HG02938 (cell line): Measurements from ENCODE around the gene PAQR7.
A peak's percentile ranks its signal among the peaks of the same experiment; 100 is the strongest.

Experiments used
- ATAC-seq: cut with Tn5 transposase; IDR thresholded peaks from one replicate; pipeline ENCODE4 v1.9.1; 2021; ENCODE audit warnings: mild to moderate bottlenecking, moderate library complexity; ENCODE audit not compliant: unreplicated experiment

PAQR7 gene

GRCh38 chr1:25874635-25875153 is 814 bp downstream of the PAQR7 start:
- ATAC-seq = no peak

GRCh38 chr1:25874209-25874608 is 1.3 kb downstream of the PAQR7 start:
- no peak for ATAC-seq

GRCh38 chr1:25873120-25873519 is 2.4 kb downstream of the PAQR7 start:
- ATAC-seq = no peak

GRCh38 chr1:25872713-25873112 is 2.8 kb downstream of the PAQR7 start:
- no peak for ATAC-seq

GRCh38 chr1:25871704-25872494 is 3.6 kb downstream of the PAQR7 start:
- ATAC-seq = no peak

GRCh38 chr1:25871086-25871703 is 4.3 kb downstream of the PAQR7 start:
- no peak for ATAC-seq

- no peak for ATAC-seq
Measured at GRCh38 chr1:25870614-25871013, 4.9 kb downstream of the PAQR7 start.

- ATAC-seq = no peak
Measured at GRCh38 chr1:25869909-25870606, 5.5 kb downstream of the PAQR7 start.

GRCh38 chr1:25867210-25867991 is 8.1 kb downstream of the PAQR7 start:
- no peak for ATAC-seq

- ATAC-seq = no peak
Measured at GRCh38 chr1:25866288-25866687, 9.2 kb downstream of the PAQR7 start.

GRCh38 chr1:25864434-25864833 is 11.1 kb downstream of the PAQR7 start:
- ATAC-seq = no peak

GRCh38 chr1:25863486-25864262 is 11.8 kb downstream of the PAQR7 start:
- no peak for ATAC-seq

GRCh38 chr1:25862785-25863485 is 12.6 kb downstream of the PAQR7 start:
- no peak for ATAC-seq

GRCh38 chr1:25861316-25862286 is 13.9 kb downstream of the PAQR7 start:
- no peak for ATAC-seq

- ATAC-seq = peak; percentile 53
Measured at GRCh38 chr1:25858906-25859789, 16.4 kb downstream of the PAQR7 start, which contains the start of gene AUNIP. Gene AUNIP (minus strand): TSS chr1:25859457. CDS start chr1:25859357, 100 bp downstream.

GRCh38 chr1:25858494-25858893 is 17.0 kb downstream of the PAQR7 start:
- no peak for ATAC-seq

GRCh38 chr1:25856856-25857255 is 18.7 kb downstream of the PAQR7 start:
- no peak for ATAC-seq
